ENCODE measurements around the gene PADI4.

Gene PADI4

GRCh38 chr1:17328855-17329254 is 20.9 kb downstream of the PADI4 start:
- DNase-seq (ENCODE audit: extremely low read depth, low read depth) = no peak
- TF ChIP-seq, protein P1, sequence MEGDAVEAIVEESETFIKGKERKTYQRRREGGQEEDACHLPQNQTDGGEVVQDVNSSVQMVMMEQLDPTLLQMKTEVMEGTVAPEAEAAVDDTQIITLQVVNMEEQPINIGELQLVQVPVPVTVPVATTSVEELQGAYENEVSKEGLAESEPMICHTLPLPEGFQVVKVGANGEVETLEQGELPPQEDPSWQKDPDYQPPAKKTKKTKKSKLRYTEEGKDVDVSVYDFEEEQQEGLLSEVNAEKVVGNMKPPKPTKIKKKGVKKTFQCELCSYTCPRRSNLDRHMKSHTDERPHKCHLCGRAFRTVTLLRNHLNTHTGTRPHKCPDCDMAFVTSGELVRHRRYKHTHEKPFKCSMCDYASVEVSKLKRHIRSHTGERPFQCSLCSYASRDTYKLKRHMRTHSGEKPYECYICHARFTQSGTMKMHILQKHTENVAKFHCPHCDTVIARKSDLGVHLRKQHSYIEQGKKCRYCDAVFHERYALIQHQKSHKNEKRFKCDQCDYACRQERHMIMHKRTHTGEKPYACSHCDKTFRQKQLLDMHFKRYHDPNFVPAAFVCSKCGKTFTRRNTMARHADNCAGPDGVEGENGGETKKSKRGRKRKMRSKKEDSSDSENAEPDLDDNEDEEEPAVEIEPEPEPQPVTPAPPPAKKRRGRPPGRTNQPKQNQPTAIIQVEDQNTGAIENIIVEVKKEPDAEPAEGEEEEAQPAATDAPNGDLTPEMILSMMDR (IDR thresholded peaks at IDR 0.05; ENCODE audit: low read depth, low read length) = no peak

DNA sequence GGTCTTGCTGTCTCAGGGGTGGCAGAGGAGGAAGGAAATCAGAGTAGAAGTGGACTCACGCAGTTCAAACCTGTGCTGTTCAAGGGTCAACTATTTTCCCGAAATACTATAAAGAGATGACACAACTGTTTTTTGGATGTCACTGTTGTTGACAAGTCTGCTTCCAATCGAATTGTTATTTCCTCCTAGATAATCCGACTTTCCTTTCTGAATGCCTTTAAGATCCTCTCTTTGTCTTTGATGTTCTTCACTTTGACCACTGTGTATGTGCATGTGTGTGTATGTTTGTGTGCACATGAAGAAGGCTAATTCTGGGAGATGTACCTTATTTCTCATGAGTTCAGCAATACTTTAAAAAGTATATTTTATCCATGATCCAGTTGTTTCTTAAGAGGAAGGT is 21.6 kb downstream of the PADI4 start:
- TF ChIP-seq, protein P1 (IDR thresholded peaks at IDR 0.05; ENCODE audit: low read depth, low read length) = no peak

GRCh38 chr1:17330856-17331255 is 22.9 kb downstream of the PADI4 start:
- TF ChIP-seq, protein P1 (IDR thresholded peaks at IDR 0.05; ENCODE audit: low read depth, low read length) = no peak
- no peak for DNase-seq (ENCODE audit: extremely low read depth, low read depth)

More for the DNA sequence above, 21.6 kb downstream of the PADI4 start:
- DNase-seq (ENCODE audit: extremely low read depth, low read depth) = no peak

DNA sequence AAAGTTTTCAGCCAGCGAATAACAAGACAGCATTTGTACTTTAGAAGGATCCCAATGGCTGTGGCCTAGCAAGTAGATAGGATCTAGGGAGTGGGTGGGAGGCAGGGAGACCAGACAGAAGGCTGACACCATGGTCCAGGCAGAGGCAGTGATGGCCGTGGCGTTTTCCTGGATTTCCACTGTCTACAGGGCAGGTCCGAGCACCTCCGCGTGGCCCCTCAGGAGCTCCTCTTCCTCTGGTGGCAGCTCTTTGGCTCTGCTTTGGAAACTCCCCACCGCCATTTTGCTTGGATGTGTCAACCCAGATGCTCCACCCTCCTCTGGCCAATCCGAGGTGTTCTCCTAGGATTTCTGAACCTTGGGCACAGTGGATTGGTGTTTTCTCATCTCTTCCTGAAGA is 25.1 kb downstream of the PADI4 start:
- TF ChIP-seq, protein P1 (IDR thresholded peaks at IDR 0.05; ENCODE audit: low read depth, low read length) = no peak
- DNase-seq (ENCODE audit: extremely low read depth, low read depth) = no peak

GRCh38 chr1:17335821-17336710 is 28.1 kb downstream of the PADI4 start:
- DNase-seq (ENCODE audit: extremely low read depth, low read depth) = peak; percentile 3

DNA sequence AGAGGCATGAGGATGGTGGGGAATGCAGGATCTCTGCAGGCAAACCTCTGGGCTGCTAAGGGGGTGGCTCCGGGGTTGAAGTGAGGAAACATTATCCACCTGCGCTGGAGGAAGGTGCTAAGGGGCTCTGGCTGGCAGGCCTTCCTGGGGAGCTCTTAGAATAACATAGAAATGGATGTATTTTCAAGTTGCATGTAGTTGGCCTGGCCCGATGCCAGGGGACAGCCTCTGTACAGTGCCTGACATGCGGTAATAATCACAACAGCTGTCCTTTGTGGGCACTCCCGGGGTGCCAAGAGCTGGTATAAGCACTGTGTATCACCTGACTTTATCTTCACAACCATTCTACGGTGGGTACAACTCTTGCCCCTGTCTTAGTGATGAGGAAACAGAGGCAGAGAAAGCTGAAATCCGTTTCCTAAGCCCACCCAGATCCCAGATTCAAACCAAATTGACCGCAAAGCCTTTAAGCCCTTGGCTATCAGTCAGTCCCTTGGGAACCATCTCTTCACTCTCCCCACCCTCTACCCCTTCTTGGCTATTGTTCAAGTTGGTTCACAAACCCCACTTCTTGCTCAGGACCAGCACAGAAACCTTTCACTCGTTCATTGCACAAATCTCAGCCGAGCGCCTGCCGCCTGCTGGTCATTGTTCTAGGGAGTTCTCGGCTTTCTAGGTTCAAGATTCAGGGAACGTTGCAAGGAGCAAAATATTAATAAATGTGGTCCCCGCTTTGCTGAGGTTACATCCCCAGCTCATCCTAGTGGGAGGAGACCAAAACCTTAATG is 30.9 kb downstream of the PADI4 start:
- DNase-seq (ENCODE audit: extremely low read depth, low read depth) = no peak
- TF ChIP-seq, protein P1 (IDR thresholded peaks at IDR 0.05; ENCODE audit: low read depth, low read length) = no peak

More at GRCh38 chr1:17335821-17336710, 28.1 kb downstream of the PADI4 start:
- TF ChIP-seq, protein P1 (IDR thresholded peaks at IDR 0.05; ENCODE audit: low read depth, low read length) = peak; percentile 92

GRCh38 chr1:17339521-17339920 is 31.5 kb downstream of the PADI4 start:
- TF ChIP-seq, protein P1 (IDR thresholded peaks at IDR 0.05; ENCODE audit: low read depth, low read length) = no peak

More at GRCh38 chr1:17339521-17339920, 31.5 kb downstream of the PADI4 start:
- no peak for DNase-seq (ENCODE audit: extremely low read depth, low read depth)
